B cell (primary cell): ENCODE data around the gene NSFL1C. TPM values are rescaled to one million over a fixed set of nuclear protein-coding genes. Genes with fewer than 3 reads are reported as not detected.
A peak's percentile ranks its signal among the peaks of the same experiment; 100 is the strongest.

ENCODE experiments used
- ATAC-seq: fragments of 200-7000 bp; cut with Tn5 transposase; one replicate; pipeline ENCODE4 v1.10.0; 2021; ENCODE audit warnings: low read depth, mild to moderate bottlenecking, moderate number of reproducible peaks, moderate library complexity
- CTCF ChIA-PET: fragments of 350-600 bp; sonication (Branson Sonifier 250); formaldehyde crosslinking; loops from one replicate; lab custom pipeline; 2021; ENCODE audit warnings: antibody characterized with exemption, inconsistent platforms; lab: Charles Lee
- POLR2A ChIA-PET: fragments of 350-600 bp; sonication (Branson Sonifier 250); formaldehyde crosslinking; loops from one replicate; lab custom pipeline; 2021; ENCODE audit warnings: antibody characterized with exemption; lab: Charles Lee
- DNase-seq: peaks from one replicate; pipeline ENCODE4 v3.0.0; 2013
- H2AFZ ChIP-seq: 2 replicates; pipeline ENCODE4 v1.6.1; 2012; ENCODE audit warnings: mild to moderate bottlenecking, low read depth, low read length; ENCODE audit not compliant: insufficient read depth, poor library complexity, severe bottlenecking
- H3K27ac ChIP-seq, 2 donors: 1 replicate in 1 of 2; 2 replicates in 1 of 2; pipeline ENCODE4 v1.5.1; 2012 to 2013; ENCODE audit warnings: low read length in 2 of 2, mild to moderate bottlenecking in 2 of 2, moderate library complexity in 1 of 2
- H3K27me3 ChIP-seq, 4 experiments: fragments of 200-600 bp in 1 of 4; sonication (generic) in 1 of 4; replicated peaks in 1 of 4; 1 replicate in 2 of 4; 2 replicates in 2 of 4; pipeline versions ENCODE4 v1.6.1 to v1.7.0; 2013 to 2016; ENCODE audit warnings: low read length in 3 of 4, mild to moderate bottlenecking in 2 of 4, mixed read lengths in 1 of 4, moderate library complexity in 1 of 4; ENCODE audit not compliant: insufficient read depth in 4 of 4, control insufficient read depth in 3 of 4; ENCODE audit errors: control extremely low read depth in 1 of 4
- H3K36me3 ChIP-seq, 2 experiments: replicated peaks in 1 of 2; 1 replicate in 1 of 2; 2 replicates in 1 of 2; pipeline versions ENCODE4 v1.6.1 to v1.7.1; 2013; ENCODE audit warnings: low read length in 1 of 2; ENCODE audit not compliant: insufficient read depth in 2 of 2, control insufficient read depth in 1 of 2; ENCODE audit errors: control extremely low read depth in 1 of 2, extremely low read depth in 1 of 2
- H3K4me1 ChIP-seq, 2 donors: fragments of 200-600 bp in 1 of 2; sonication (generic) in 1 of 2; 1 replicate in 1 of 2; 2 replicates in 1 of 2; pipeline versions ENCODE4 v1.5.1 to v1.6.1; 2013 to 2017; ENCODE audit warnings: low read length in 2 of 2; ENCODE audit not compliant: control insufficient read depth in 2 of 2, insufficient read depth in 2 of 2
- H3K4me2 ChIP-seq: replicated peaks from 2 replicates; pipeline ENCODE3; 2012; ENCODE audit warnings: mild to moderate bottlenecking, low read depth, low read length; ENCODE audit not compliant: poor library complexity, severe bottlenecking
- H3K4me3 ChIP-seq, 5 experiments: fragments of 200-600 bp in 1 of 5; sonication (generic) in 1 of 5; 1 replicate in 3 of 5; 2 replicates in 2 of 5; pipeline versions ENCODE4 v1.5.1 to v1.7.0; 2011 to 2016; ENCODE audit warnings: low read length in 4 of 5, mild to moderate bottlenecking in 4 of 5, low read depth in 2 of 5, control low read depth in 1 of 5, moderate library complexity in 1 of 5; ENCODE audit not compliant: insufficient read depth in 1 of 5; ENCODE audit errors: control extremely low read depth in 1 of 5, extremely low read depth in 1 of 5
- H3K79me2 ChIP-seq: fragments of 200-600 bp; sonication (generic); one replicate; pipeline ENCODE4 v1.6.0; 2016; ENCODE audit warnings: low read length; ENCODE audit not compliant: control insufficient read depth, insufficient read depth
- H3K9ac ChIP-seq: fragments of 200-600 bp; sonication (generic); 2 replicates; pipeline ENCODE4 v1.6.1; 2017; ENCODE audit warnings: mild to moderate bottlenecking, low read length, moderate library complexity
- H3K9me3 ChIP-seq, 3 donors: one replicate each; pipeline versions ENCODE4 v1.6.1 to v1.7.1; 2013; ENCODE audit warnings: low read length in 2 of 3; ENCODE audit not compliant: control insufficient read depth in 2 of 3, insufficient read depth in 1 of 3; ENCODE audit errors: control extremely low read depth in 1 of 3
- H4K20me1 ChIP-seq: 2 replicates; pipeline ENCODE4 v1.6.0; 2012; ENCODE audit warnings: mild to moderate bottlenecking, low read length; ENCODE audit not compliant: insufficient read depth, control insufficient read depth, poor library complexity, severe bottlenecking
- H3K27ac Mint-ChIP-seq: one replicate; pipeline ENCODE4 v1.8.0; 2021; ENCODE audit warnings: mixed read lengths
- H3K27me3 Mint-ChIP-seq: one replicate; pipeline ENCODE4 v1.8.0; 2021; ENCODE audit warnings: mixed read lengths
- H3K4me1 Mint-ChIP-seq: one replicate; pipeline ENCODE4 v1.8.0; 2021; ENCODE audit warnings: mixed read lengths
- H3K4me3 Mint-ChIP-seq: one replicate; pipeline ENCODE4 v1.8.0; 2021; ENCODE audit warnings: mixed read lengths
- H3K9me3 Mint-ChIP-seq: one replicate; pipeline ENCODE4 v1.8.0; 2022; ENCODE audit warnings: mixed read lengths; ENCODE audit not compliant: insufficient read depth
- EZH2 ChIP-seq: IDR thresholded peaks from 2 replicates; pipeline ENCODE4 v1.6.1; 2012; ENCODE audit warnings: borderline replicate concordance, low read depth, mild to moderate bottlenecking, moderate library complexity, low read length; ENCODE audit not compliant: insufficient read depth, poor library complexity, severe bottlenecking
- WGBS: methylation state at CpG from one replicate; pipeline ENCODE4 v1.1.5; 2013; ENCODE audit warnings: missing lambda C conversion rate; ENCODE audit not compliant: insufficient coverage; 5-methylcytosine and 5-hydroxymethylcytosine counted together
- intact Hi-C: fragments of 100-400 bp; cut with micrococcal nuclease; formaldehyde crosslinking; loops from one replicate; pipeline ENCODE4 v1.10.0; 2022
- polyA plus RNA-seq: library from polyadenylated mRNA; depleted of rRNA; stranded (reverse); fragments of >200 nt; gene quantifications from 2 replicates; pipeline ENCODE4 v1.2.3, GENCODE V29; 2012
- total RNA-seq, 2 donors: library from RNA; stranded (reverse); fragments of 120-200 nt in 1 of 2; gene quantifications; 1 replicate in 1 of 2; 2 replicates in 1 of 2; pipeline versions ENCODE4 v1.2.3 to v1.2.4, GENCODE V29; 2013 to 2022
- TF ChIP-seq, protein P1 (sequence below): fragments of 200-600 bp; IDR thresholded peaks from one replicate; pipeline ENCODE4 v1.8.0; 2022; ENCODE audit warnings: antibody characterized with exemption, mild to moderate bottlenecking

The NSFL1C gene
- total and polyA plus RNA-seq, 2 donors (not counting 1 experiment from before 2014, with no cell fraction given) = 24.1 to 80.3 TPM

DNA sequence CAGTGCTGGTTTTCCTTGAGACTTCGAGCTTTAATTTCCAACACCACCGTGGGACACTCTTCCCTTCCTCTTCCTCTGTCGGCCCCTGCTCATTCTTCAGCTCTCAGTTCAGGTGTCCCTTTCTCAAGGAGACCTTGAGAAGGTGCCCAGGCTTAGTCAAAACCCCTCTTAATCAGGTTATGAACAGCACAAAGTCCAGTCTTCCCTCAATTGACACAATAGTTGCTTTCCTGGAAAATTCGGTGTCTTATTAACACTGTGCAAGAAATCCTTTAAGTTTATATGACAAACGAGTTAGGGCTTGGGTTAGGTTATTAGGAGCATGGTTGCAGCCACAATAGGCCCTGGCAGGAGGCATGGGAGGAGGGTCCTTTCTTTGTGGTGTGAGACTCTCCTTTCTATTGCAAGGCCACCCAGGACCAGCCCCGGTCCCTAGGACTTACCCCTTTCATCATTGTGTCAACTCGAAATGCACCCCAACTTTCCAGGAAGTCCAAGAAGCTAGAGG is 1.5 kb upstream of the NSFL1C start:
- no peak for TF ChIP-seq EZH2
- TF ChIP-seq, protein P1, sequence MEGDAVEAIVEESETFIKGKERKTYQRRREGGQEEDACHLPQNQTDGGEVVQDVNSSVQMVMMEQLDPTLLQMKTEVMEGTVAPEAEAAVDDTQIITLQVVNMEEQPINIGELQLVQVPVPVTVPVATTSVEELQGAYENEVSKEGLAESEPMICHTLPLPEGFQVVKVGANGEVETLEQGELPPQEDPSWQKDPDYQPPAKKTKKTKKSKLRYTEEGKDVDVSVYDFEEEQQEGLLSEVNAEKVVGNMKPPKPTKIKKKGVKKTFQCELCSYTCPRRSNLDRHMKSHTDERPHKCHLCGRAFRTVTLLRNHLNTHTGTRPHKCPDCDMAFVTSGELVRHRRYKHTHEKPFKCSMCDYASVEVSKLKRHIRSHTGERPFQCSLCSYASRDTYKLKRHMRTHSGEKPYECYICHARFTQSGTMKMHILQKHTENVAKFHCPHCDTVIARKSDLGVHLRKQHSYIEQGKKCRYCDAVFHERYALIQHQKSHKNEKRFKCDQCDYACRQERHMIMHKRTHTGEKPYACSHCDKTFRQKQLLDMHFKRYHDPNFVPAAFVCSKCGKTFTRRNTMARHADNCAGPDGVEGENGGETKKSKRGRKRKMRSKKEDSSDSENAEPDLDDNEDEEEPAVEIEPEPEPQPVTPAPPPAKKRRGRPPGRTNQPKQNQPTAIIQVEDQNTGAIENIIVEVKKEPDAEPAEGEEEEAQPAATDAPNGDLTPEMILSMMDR = no peak
- Mint-ChIP-seq H3K4me1 (peaks cover 77% of the 10 kb centered on the region), H3K9me3 (no peaks in the 10 kb centered on the region), H3K27ac (peak overlapping the region; percentile 93), H3K4me3 (peak overlapping the region; percentile 90), H3K27me3 (no peaks in the 10 kb centered on the region)
- CTCF ChIA-PET = interaction anchor here (1.0 to 4.9 kb wide), 14 partner anchors 9 to 309 kb away, joined by 3 to 85 read pairs (median 6); partner anchors contain the start of genes FKBP1A, SIRPB2 and SNPH
- Histone ChIP-seq H3K79me2 (peaks cover 27% of the 10 kb centered on the region), H3K4me2 (peak overlapping the region; percentile 92), H3K4me1 (peaks cover 58 to 66% of the 10 kb centered on the region in 2 donors), H3K27ac (peak overlapping the region; percentile 79 to 92), H3K9ac (peak overlapping the region; percentile 67), H3K27me3 (no peaks in the 10 kb centered on the region), H4K20me1 (peaks cover 28% of the 10 kb centered on the region), H3K4me3 (peak overlapping the region; percentile 54 to 71 (median 60)), H3K9me3 (no peaks in the 10 kb centered on the region), H2AFZ (peak overlapping the region; percentile 68), H3K36me3 (peaks cover 0 to 20% of the 10 kb centered on the region in 2 experiments)
- 35% methylated on average over 4 of the region's 7 CpGs for WGBS
- DNase-seq (no peak), ATAC-seq (no peak)
- POLR2A ChIA-PET = interaction anchor here (0.6 to 2.6 kb wide), 2 partner anchors 32 to 75 kb away, joined by 6 to 15 read pairs; partner anchors contain the start of gene FKBP1A
- intact Hi-C loops = loop anchor here (10.0 kb wide), 2 partner anchors 243 to 1007 kb away; partner anchors contain the start of genes RAD21L1 and SNRPB
